HEK293 (cell line): ENCODE data around the gene LOX.

Source experiments
- CTCF ChIA-PET: fragments of 350-600 bp; formaldehyde crosslinking; extraction: SDS; loops from one replicate; lab custom pipeline; 2021; ENCODE audit warnings: antibody characterized with exemption; lab: Yijun Ruan, JAX
- POLR2A ChIA-PET: fragments of 300-600 bp; formaldehyde crosslinking; extraction: SDS; loops from one replicate; lab custom pipeline; 2020; ENCODE audit warnings: antibody characterized with exemption, inconsistent platforms; lab: Yijun Ruan, JAX
- H3K27ac ChIP-seq: fragments of 200-500 bp; sonication (Bioruptor generic); 2 replicates; pipeline ENCODE4 v1.5.1; 2014; ENCODE audit warnings: low read depth, low read length, control low read depth, inconsistent platforms; ENCODE audit errors: extremely low read depth
- H3K36me3 ChIP-seq, 2 experiments: fragments of 200-500 bp in 1 of 2; sonication (Bioruptor generic) in 1 of 2; 1 replicate in 1 of 2; 2 replicates in 1 of 2; pipeline ENCODE4 v1.5.1; 2014 to 2017; ENCODE audit warnings: inconsistent platforms in 2 of 2, low read length in 2 of 2; ENCODE audit not compliant: control insufficient read depth in 2 of 2, insufficient read depth in 1 of 2
- H3K4me1 ChIP-seq: fragments of 200-500 bp; sonication (Bioruptor generic); 2 replicates; pipeline ENCODE4 v1.5.1; 2014; ENCODE audit warnings: mild to moderate bottlenecking, low read length, inconsistent platforms; ENCODE audit not compliant: control insufficient read depth, insufficient read depth
- H3K4me3 ChIP-seq: 2 replicates; pipeline ENCODE4 v1.5.1; 2011; ENCODE audit warnings: low read depth, mild to moderate bottlenecking, control low read depth, low read length, moderate library complexity
- H3K9me3 ChIP-seq: fragments of 200-500 bp; sonication (Bioruptor generic); 2 replicates; pipeline ENCODE4 v1.5.1; 2014; ENCODE audit warnings: low read depth, low read length, inconsistent platforms; ENCODE audit not compliant: control insufficient read depth, insufficient read depth
- PRDM1 ChIP-seq: fragments of 450-650 bp; formaldehyde crosslinking; IDR thresholded peaks from 2 replicates; pipeline ENCODE4; 2016; ENCODE audit warnings: missing biosample characterization, missing genetic modification characterization
- RBAK ChIP-seq: fragments of 450-650 bp; formaldehyde crosslinking; IDR thresholded peaks from 2 replicates; pipeline ENCODE4 v1.5.1; 2016; ENCODE audit warnings: missing biosample characterization, missing genetic modification characterization
- SCRT1 ChIP-seq: fragments of 450-650 bp; formaldehyde crosslinking; IDR thresholded peaks from 2 replicates; pipeline ENCODE4 v1.5.1; 2016; ENCODE audit warnings: missing biosample characterization, missing genetic modification characterization, borderline replicate concordance
- SCRT2 ChIP-seq: fragments of 450-650 bp; formaldehyde crosslinking; IDR thresholded peaks from 2 replicates; pipeline ENCODE4 v1.5.1; 2016; ENCODE audit warnings: missing biosample characterization, missing genetic modification characterization
- SETDB1 ChIP-seq: IDR thresholded peaks from one replicate; pipeline ENCODE4 v1.6.1; 2017; ENCODE audit warnings: mild to moderate bottlenecking, low read length, moderate library complexity, mixed read lengths; ENCODE audit not compliant: insufficient read length
- SP2 ChIP-seq: fragments of 450-650 bp; formaldehyde crosslinking; IDR thresholded peaks from 2 replicates; pipeline ENCODE4 v1.5.1; 2016; ENCODE audit warnings: missing biosample characterization, missing genetic modification characterization
- TSHZ1 ChIP-seq: fragments of 450-650 bp; formaldehyde crosslinking; IDR thresholded peaks from 2 replicates; pipeline ENCODE4 v1.5.1; 2016; ENCODE audit warnings: missing biosample characterization, missing genetic modification characterization, borderline replicate concordance
- ZBTB7A ChIP-seq: fragments of 450-650 bp; formaldehyde crosslinking; IDR thresholded peaks from 2 replicates; pipeline ENCODE4 v1.5.1; 2016; ENCODE audit warnings: low read depth, missing biosample characterization, missing genetic modification characterization
- ZEB2 ChIP-seq: fragments of 450-650 bp; formaldehyde crosslinking; IDR thresholded peaks from 2 replicates; pipeline ENCODE4 v1.5.1; 2016; ENCODE audit warnings: missing biosample characterization, missing genetic modification characterization
- ZNF133 ChIP-seq: fragments of 450-650 bp; formaldehyde crosslinking; IDR thresholded peaks from 2 replicates; pipeline ENCODE4 v1.5.1; 2016; ENCODE audit warnings: missing biosample characterization, missing genetic modification characterization
- ZNF26 ChIP-seq: fragments of 450-650 bp; formaldehyde crosslinking; IDR thresholded peaks from 2 replicates; pipeline ENCODE4 v1.5.1; 2016; ENCODE audit warnings: missing biosample characterization, missing genetic modification characterization
- ZNF266 ChIP-seq: fragments of 450-650 bp; formaldehyde crosslinking; IDR thresholded peaks from 2 replicates; pipeline ENCODE4 v1.5.1; 2016; ENCODE audit warnings: missing biosample characterization, missing genetic modification characterization, low read depth
- ZNF274 ChIP-seq, 2 experiments: fragments of 200-500 bp in 1 of 2; fragments of 450-650 bp in 1 of 2; sonication (Bioruptor generic) in 1 of 2; formaldehyde crosslinking in 1 of 2; IDR thresholded peaks; 2 replicates each; pipeline versions ENCODE4 v1.5.1 to v1.6.1; 2014 to 2016; ENCODE audit warnings: borderline replicate concordance in 1 of 2, inconsistent platforms in 1 of 2, low read length in 1 of 2, missing biosample characterization in 1 of 2, missing genetic modification characterization in 1 of 2
- ZNF350 ChIP-seq: fragments of 450-650 bp; formaldehyde crosslinking; IDR thresholded peaks from 2 replicates; pipeline ENCODE4 v1.5.0; 2017; ENCODE audit warnings: missing biosample characterization, mild to moderate bottlenecking, missing genetic modification characterization
- ZNF423 ChIP-seq: fragments of 450-650 bp; formaldehyde crosslinking; IDR thresholded peaks from 2 replicates; pipeline ENCODE4 v1.5.1; 2016; ENCODE audit warnings: missing biosample characterization, missing genetic modification characterization
- ZNF426 ChIP-seq: fragments of 450-650 bp; formaldehyde crosslinking; IDR thresholded peaks from 2 replicates; pipeline ENCODE4 v1.5.1; 2017; ENCODE audit warnings: missing biosample characterization, missing genetic modification characterization, mild to moderate bottlenecking, inconsistent platforms, moderate library complexity
- ZNF530 ChIP-seq: fragments of 450-650 bp; formaldehyde crosslinking; IDR thresholded peaks from 2 replicates; pipeline ENCODE4 v1.5.1; 2016; ENCODE audit warnings: low read depth, missing biosample characterization, missing genetic modification characterization
- ZNF571 ChIP-seq: fragments of 450-650 bp; formaldehyde crosslinking; IDR thresholded peaks from 2 replicates; pipeline ENCODE4 v1.5.0; 2017; ENCODE audit warnings: missing biosample characterization, missing genetic modification characterization
- ZNF585B ChIP-seq: fragments of 450-650 bp; formaldehyde crosslinking; IDR thresholded peaks from 2 replicates; pipeline ENCODE4 v1.5.1; 2016; ENCODE audit warnings: missing biosample characterization, missing genetic modification characterization
- ZNF664 ChIP-seq: fragments of 450-650 bp; formaldehyde crosslinking; IDR thresholded peaks from 2 replicates; pipeline ENCODE4 v1.5.1; 2016; ENCODE audit warnings: missing biosample characterization, missing genetic modification characterization
- TF ChIP-seq, protein P1 (sequence below): fragments of 450-650 bp; IDR thresholded peaks from 2 replicates; pipeline ENCODE4 v1.5.1; 2018; ENCODE audit warnings: missing biosample characterization, missing genetic modification characterization
- TF ChIP-seq, protein P2 (sequence below): fragments of 450-650 bp; formaldehyde crosslinking; IDR thresholded peaks from 2 replicates; pipeline ENCODE4 v1.5.1; 2016; ENCODE audit warnings: missing biosample characterization, missing genetic modification characterization

The LOX gene

GRCh38 chr5:122040636-122041302 is 37.3 kb downstream of the LOX start:
- H3K4me3 ChIP-seq: no peak overlapping the region
- H3K4me1 ChIP-seq: no peaks in the 10 kb centered on the region
- H3K9me3 ChIP-seq: no peaks in the 10 kb centered on the region
- H3K36me3 ChIP-seq: no peaks in the 10 kb centered on the region
- H3K27ac ChIP-seq: no peak overlapping the region
- TF ChIP-seq ZNF664 (tag by site-specific recombination): 0 out of 2 replicates have a peak, but pooled peaks have one; percentile 61
- TF ChIP-seq ZNF423 (tag by site-specific recombination): no peak
- POLR2A ChIA-PET: interaction anchor here (1.0 kb wide), 1 partner anchor 79 kb away, joined by 6 read pairs; the partner anchor contains the start of gene SRFBP1
- CTCF ChIA-PET: no interaction called here

- Histone ChIP-seq H3K4me3 (no peak overlapping the region), H3K27ac (no peak overlapping the region), H3K36me3 (peaks cover 0 to 4% of the 10 kb centered on the region in 2 experiments; a peak in 2 of 3 replicates), H3K4me1 (no peaks in the 10 kb centered on the region), H3K9me3 (no peaks in the 10 kb centered on the region)
- TF ChIP-seq ZNF350 (no peak), ZNF274 (IDR thresholded peaks at IDR 0.05; ENCODE audit: low read length) (no peak), ZNF274 (tag by site-specific recombination; IDR thresholded peaks at IDR 0.05; ENCODE audit: borderline replicate concordance) (no peak), ZNF571 (tag by site-specific recombination) (no peak), RBAK (tag by site-specific recombination) (no peak), ZBTB7A (tag by site-specific recombination) (no peak), SCRT1 (tag by site-specific recombination) (no peak), SP2 (tag by site-specific recombination) (no peak), ZNF266 (tag by site-specific recombination) (no peak)
- POLR2A ChIA-PET: no interaction called here
- CTCF ChIA-PET: interaction anchor here (0.6 kb wide), 2 partner anchors 10 to 31 kb away, joined by 3 read pairs; no protein-coding TSS in a partner anchor
Observed at GRCh38 chr5:122036326-122036725, 41.7 kb downstream of the LOX start.

DNA sequence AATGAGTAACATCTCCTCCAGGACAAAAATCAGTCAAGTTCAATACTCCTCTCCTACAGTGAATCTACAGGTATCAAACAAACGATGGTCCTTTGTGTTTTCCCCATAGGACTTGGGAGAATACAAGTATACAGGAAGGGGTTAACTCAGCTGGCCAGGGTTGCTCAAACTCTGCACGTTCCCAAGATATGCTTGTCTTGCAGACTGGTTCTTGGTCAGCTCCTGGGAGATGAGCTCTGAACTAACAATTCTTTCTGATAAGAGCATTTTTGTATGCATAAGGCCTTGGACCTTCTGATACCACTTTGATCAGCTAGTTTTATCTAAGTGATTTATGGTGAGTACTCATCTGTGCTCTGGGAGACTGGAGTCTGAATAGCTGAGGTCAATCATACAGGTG is 42.1 kb downstream of the LOX start:
- POLR2A ChIA-PET: no interaction called here
- CTCF ChIA-PET: interaction anchor here (0.6 kb wide), 1 partner anchor 30 kb away, joined by 3 read pairs; no protein-coding TSS in a partner anchor
- no peak overlapping the region for H3K27ac ChIP-seq
- H3K36me3 ChIP-seq: peaks cover 0 to 4% of the 10 kb centered on the region in 2 experiments; a peak in 2 of 3 replicates
- no peaks in the 10 kb centered on the region for H3K9me3 ChIP-seq
- no peaks in the 10 kb centered on the region for H3K4me1 ChIP-seq
- no peak overlapping the region for H3K4me3 ChIP-seq
- TF ChIP-seq SETDB1: no peak
- no peak for TF ChIP-seq TSHZ1 (tag by site-specific recombination)
- TF ChIP-seq PRDM1: no peak
- TF ChIP-seq ZEB2 (tag by site-specific recombination): no peak
- no peak for TF ChIP-seq ZNF585B (tag by site-specific recombination)
- TF ChIP-seq ZNF423 (tag by site-specific recombination): no peak
- no peak for TF ChIP-seq ZNF426
- TF ChIP-seq, protein P1, sequence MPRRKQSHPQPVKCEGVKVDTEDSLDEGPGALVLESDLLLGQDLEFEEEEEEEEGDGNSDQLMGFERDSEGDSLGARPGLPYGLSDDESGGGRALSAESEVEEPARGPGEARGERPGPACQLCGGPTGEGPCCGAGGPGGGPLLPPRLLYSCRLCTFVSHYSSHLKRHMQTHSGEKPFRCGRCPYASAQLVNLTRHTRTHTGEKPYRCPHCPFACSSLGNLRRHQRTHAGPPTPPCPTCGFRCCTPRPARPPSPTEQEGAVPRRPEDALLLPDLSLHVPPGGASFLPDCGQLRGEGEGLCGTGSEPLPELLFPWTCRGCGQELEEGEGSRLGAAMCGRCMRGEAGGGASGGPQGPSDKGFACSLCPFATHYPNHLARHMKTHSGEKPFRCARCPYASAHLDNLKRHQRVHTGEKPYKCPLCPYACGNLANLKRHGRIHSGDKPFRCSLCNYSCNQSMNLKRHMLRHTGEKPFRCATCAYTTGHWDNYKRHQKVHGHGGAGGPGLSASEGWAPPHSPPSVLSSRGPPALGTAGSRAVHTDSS (tag by site-specific recombination): no peak
- TF ChIP-seq ZNF26 (tag by site-specific recombination): no peak
- no peak for TF ChIP-seq ZNF530 (tag by site-specific recombination)
- no peak for TF ChIP-seq ZNF133 (tag by site-specific recombination)
- no peak for TF ChIP-seq SCRT2 (tag by site-specific recombination)
- TF ChIP-seq, protein P2, sequence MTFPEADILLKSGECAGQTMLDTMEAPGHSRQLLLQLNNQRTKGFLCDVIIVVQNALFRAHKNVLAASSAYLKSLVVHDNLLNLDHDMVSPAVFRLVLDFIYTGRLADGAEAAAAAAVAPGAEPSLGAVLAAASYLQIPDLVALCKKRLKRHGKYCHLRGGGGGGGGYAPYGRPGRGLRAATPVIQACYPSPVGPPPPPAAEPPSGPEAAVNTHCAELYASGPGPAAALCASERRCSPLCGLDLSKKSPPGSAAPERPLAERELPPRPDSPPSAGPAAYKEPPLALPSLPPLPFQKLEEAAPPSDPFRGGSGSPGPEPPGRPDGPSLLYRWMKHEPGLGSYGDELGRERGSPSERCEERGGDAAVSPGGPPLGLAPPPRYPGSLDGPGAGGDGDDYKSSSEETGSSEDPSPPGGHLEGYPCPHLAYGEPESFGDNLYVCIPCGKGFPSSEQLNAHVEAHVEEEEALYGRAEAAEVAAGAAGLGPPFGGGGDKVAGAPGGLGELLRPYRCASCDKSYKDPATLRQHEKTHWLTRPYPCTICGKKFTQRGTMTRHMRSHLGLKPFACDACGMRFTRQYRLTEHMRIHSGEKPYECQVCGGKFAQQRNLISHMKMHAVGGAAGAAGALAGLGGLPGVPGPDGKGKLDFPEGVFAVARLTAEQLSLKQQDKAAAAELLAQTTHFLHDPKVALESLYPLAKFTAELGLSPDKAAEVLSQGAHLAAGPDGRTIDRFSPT (tag by site-specific recombination): no peak
